T1000 (cell line): Measurements from ENCODE around the gene NAT8L.
A peak's percentile ranks its signal among the peaks of the same experiment; 100 is the strongest.

ENCODE experiments used
- DNase-seq: peaks from one replicate; lab custom pipeline; 2025; ENCODE audit warnings: mixed read lengths; lab: John Stamatoyannopoulos, UW

NAT8L gene

GRCh38 chr4:2094545-2094944 lies 35.4 kb downstream of the NAT8L start:
- no peak for DNase-seq

- DNase-seq, result no peak
Observed at GRCh38 chr4:2095236-2096072, 36.3 kb downstream of the NAT8L start.

GRCh38 chr4:2096073-2096609 lies 37.0 kb downstream of the NAT8L start:
- DNase-seq, result peak; percentile 65

GRCh38 chr4:2101346-2102044 lies 42.4 kb downstream of the NAT8L start:
- peak; percentile 48 for DNase-seq

GRCh38 chr4:2102045-2102883 lies 43.1 kb downstream of the NAT8L start:
- no peak for DNase-seq

- no peak for DNase-seq
Observed at GRCh38 chr4:2103127-2103842, 44.2 kb downstream of the NAT8L start.

- no peak for DNase-seq
Observed at GRCh38 chr4:2103843-2104547, 44.9 kb downstream of the NAT8L start.

- no peak for DNase-seq
Observed at GRCh38 chr4:2104556-2105345, 45.6 kb downstream of the NAT8L start.

- DNase-seq, result peak; percentile 37
Observed at GRCh38 chr4:2105559-2105958, 46.4 kb downstream of the NAT8L start.

GRCh38 chr4:2116687-2117400 lies 57.7 kb downstream of the NAT8L start:
- no peak for DNase-seq
